Mesothelial cell of epicardium (in vitro differentiated cells): Measurements from ENCODE around the gene MAL. TPM values are rescaled to one million over a fixed set of nuclear protein-coding genes. Genes with fewer than 3 reads are reported as not detected.

ENCODE experiments used
- DNase-seq, 2 experiments: peaks; one replicate each; pipeline ENCODE4 v3.0.0; 2021; ENCODE audit warnings: low spot score in 2 of 2; ENCODE audit not compliant: unreplicated experiment in 2 of 2
- H3K27ac Mint-ChIP-seq: 2 replicates; pipeline ENCODE4 v1.8.0; 2021; ENCODE audit warnings: mixed read lengths
- H3K27me3 Mint-ChIP-seq: 2 replicates; pipeline ENCODE4 v1.8.0; 2021; ENCODE audit warnings: low read depth, mixed read lengths
- H3K36me3 Mint-ChIP-seq: 2 replicates; pipeline ENCODE4 v1.8.0; 2021; ENCODE audit warnings: mixed read lengths
- H3K4me1 Mint-ChIP-seq: 2 replicates; pipeline ENCODE4 v1.8.0; 2021; ENCODE audit warnings: mixed read lengths
- H3K4me3 Mint-ChIP-seq: 2 replicates; pipeline ENCODE4 v1.8.0; 2021; ENCODE audit warnings: mild to moderate bottlenecking, moderate library complexity, mixed read lengths
- H3K9me3 Mint-ChIP-seq: 2 replicates; pipeline ENCODE4 v1.8.0; 2021; ENCODE audit warnings: mixed read lengths
- CTCF ChIP-seq: fragments of 200-600 bp; sonication (generic); IDR thresholded peaks from one replicate; pipeline ENCODE4 v1.5.0; 2021; ENCODE audit warnings: antibody characterized with exemption; ENCODE audit not compliant: unreplicated experiment
- total RNA-seq: library from RNA; stranded (reverse); gene quantifications from 3 replicates; pipeline ENCODE4 v1.2.1, GENCODE V29; 2021

Gene MAL
- total RNA-seq, 1 donor from 2014 or later, result not detected

- no peak for TF ChIP-seq CTCF
- no peak overlapping the region for H3K27ac Mint-ChIP-seq
- H3K9me3 Mint-ChIP-seq, result no peaks in the 10 kb centered on the region
- peaks cover 94% of the 10 kb centered on the region for H3K27me3 Mint-ChIP-seq
- H3K4me3 Mint-ChIP-seq, result no peak overlapping the region
- peaks cover 10% of the 10 kb centered on the region for H3K4me1 Mint-ChIP-seq
- DNase-seq, result no peak
- H3K36me3 Mint-ChIP-seq, result no peaks in the 10 kb centered on the region
These were observed 1.8 kb downstream of the MAL start for GRCh38 chr2:95027369-95027720.

- Mint-ChIP-seq H3K36me3 (no peaks in the 10 kb centered on the region), H3K4me1 (peaks cover 10% of the 10 kb centered on the region), H3K4me3 (no peak overlapping the region), H3K9me3 (no peaks in the 10 kb centered on the region), H3K27ac (no peak overlapping the region), H3K27me3 (peaks cover 78% of the 10 kb centered on the region)
- DNase-seq, result no peak
- no peak for TF ChIP-seq CTCF
These were observed 4.4 kb downstream of the MAL start for GRCh38 chr2:95029898-95030341.

- Mint-ChIP-seq H3K27me3 (peaks cover 78% of the 10 kb centered on the region), H3K36me3 (no peaks in the 10 kb centered on the region), H3K27ac (no peak overlapping the region), H3K4me3 (no peak overlapping the region), H3K4me1 (peaks cover 10% of the 10 kb centered on the region), H3K9me3 (no peaks in the 10 kb centered on the region)
- DNase-seq, result no peak
- TF ChIP-seq CTCF, result no peak
These were observed 5.0 kb downstream of the MAL start for GRCh38 chr2:95030496-95030895.

- Mint-ChIP-seq H3K36me3 (no peaks in the 10 kb centered on the region), H3K9me3 (no peaks in the 10 kb centered on the region), H3K27me3 (peaks cover 74% of the 10 kb centered on the region), H3K4me3 (no peak overlapping the region), H3K27ac (no peak overlapping the region), H3K4me1 (peaks cover 5% of the 10 kb centered on the region)
- TF ChIP-seq CTCF, result no peak
- DNase-seq, result no peak
These were observed 5.7 kb downstream of the MAL start for GRCh38 chr2:95031076-95031725.

GRCh38 chr2:95031726-95032116 lies 6.2 kb downstream of the MAL start:
- no peak for TF ChIP-seq CTCF
- Mint-ChIP-seq H3K36me3 (no peaks in the 10 kb centered on the region), H3K4me1 (peaks cover 5% of the 10 kb centered on the region), H3K27me3 (peaks cover 68% of the 10 kb centered on the region), H3K9me3 (peaks cover 4% of the 10 kb centered on the region), H3K27ac (no peak overlapping the region), H3K4me3 (no peak overlapping the region)
- DNase-seq, result no peak

GRCh38 chr2:95032341-95032740 lies 6.8 kb downstream of the MAL start:
- Mint-ChIP-seq H3K4me3 (no peak overlapping the region), H3K27me3 (peaks cover 62% of the 10 kb centered on the region), H3K9me3 (peaks cover 11% of the 10 kb centered on the region), H3K36me3 (no peaks in the 10 kb centered on the region), H3K4me1 (peaks cover 5% of the 10 kb centered on the region), H3K27ac (no peak overlapping the region)
- TF ChIP-seq CTCF, result no peak
- DNase-seq, result no peak
